H1 (cell line): Measurements from ENCODE around the gene CTH. TPM values are rescaled to one million over a fixed set of nuclear protein-coding genes. Genes with fewer than 3 reads are reported as not detected.

Source experiments
- ATF2 ChIP-seq: IDR thresholded peaks from 2 replicates; pipeline ENCODE4 v1.6.1; 2012; ENCODE audit warnings: low read length, inconsistent platforms
- CEBPB ChIP-seq: IDR thresholded peaks from 2 replicates; pipeline ENCODE4 v1.6.1; 2012; ENCODE audit warnings: low read depth, low read length
- CTBP2 ChIP-seq: IDR thresholded peaks from 2 replicates; pipeline ENCODE4 v1.7.0; 2011; ENCODE audit warnings: borderline replicate concordance, mild to moderate bottlenecking, moderate library complexity, mixed read lengths, low read length; ENCODE audit not compliant: insufficient read depth, insufficient read length
- SP2 ChIP-seq: IDR thresholded peaks from 2 replicates; pipeline ENCODE4 v1.6.1; 2012; ENCODE audit warnings: mild to moderate bottlenecking, low read length, inconsistent platforms
- USF2 ChIP-seq: IDR thresholded peaks from 2 replicates; pipeline ENCODE4 v1.6.1; 2011; ENCODE audit warnings: low read length, improper control_type of control experiment
- polyA plus RNA-seq, 7 experiments: library from polyadenylated mRNA; depleted of rRNA in 3 of 7; stranded (reverse) in 5 of 7; unstranded in 2 of 7; fragments of >200 nt in 5 of 7; fragments of 200-250 nt in 2 of 7; gene quantifications; 1 replicate in 5 of 7; 2 replicates in 1 of 7; 4 replicates in 1 of 7; pipeline versions ENCODE4 v1.2.1 to v1.2.3, GENCODE V29; 2011 to 2013; ENCODE audit warnings: missing spikeins in 2 of 7, mixed read lengths in 2 of 7
- total RNA-seq: library from RNA; stranded (reverse); fragmentation: NEBNext Ultra II Directional; extraction: Animal tissue kit (Norgen Biotek cat#: 25700); gene quantifications from 2 replicates; pipeline ENCODE4 v1.2.1, GENCODE V29; 2021

CTH gene
- total and polyA plus RNA-seq, 2 of the 8 experiments (the other 6 are each of a cell fraction or from before 2014, with no cell fraction given) = 31.7 to 33.2 TPM

- TF ChIP-seq ATF2 (no peak), SP2 (no peak), CTBP2 (no peak), CEBPB (no peak), USF2 (no peak)
Measured at GRCh38 chr1:70431874-70432273, 20.8 kb downstream of the CTH start (continued).
